RCC 7860 (cell line): Measurements from ENCODE around the gene NAALADL2.
"Not testable (repeated sequence)": the region's sequence is repeated elsewhere in the genome, so short reads cannot be mapped to it uniquely, and the experiment has no call there.

Experiments
- DNase-seq: peaks from one replicate; pipeline ENCODE4 v3.0.0-alpha.2; 2015; ENCODE audit warnings: low spot score
- FAIRE-seq: peaks from 2 replicates; lab custom pipeline; 2012; peaks lifted over from hg19 to GRCh38; lab: Jason Lieb, UNC

NAALADL2 gene

DNA sequence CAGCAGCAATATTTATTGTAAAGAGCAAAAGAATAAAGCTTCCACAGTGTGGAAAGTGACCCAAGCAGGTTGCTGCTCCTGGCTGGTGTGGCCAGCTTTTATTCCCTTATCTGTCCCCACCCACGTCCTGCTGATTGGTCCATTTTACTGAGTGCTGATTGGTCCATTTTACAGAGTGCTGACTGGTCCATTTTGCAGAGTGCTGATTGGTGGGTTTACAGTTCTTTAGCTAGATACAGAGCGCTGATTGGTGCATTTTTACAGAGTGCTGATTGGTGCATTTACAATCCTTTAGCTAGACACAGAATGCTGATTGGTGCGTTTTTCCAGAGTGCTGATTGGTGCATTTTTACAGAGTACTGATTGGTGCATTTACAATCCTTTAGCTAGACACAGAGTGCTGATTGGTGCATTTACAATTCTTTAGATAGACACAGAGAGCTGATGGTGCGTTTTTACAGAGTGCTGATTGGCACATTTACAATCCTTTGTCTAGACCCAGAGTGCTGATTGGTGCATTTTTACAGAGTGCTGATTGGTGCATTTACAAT is 601.8 kb downstream of the NAALADL2 start:
- DNase-seq, FAIRE-seq: not testable (repeated sequence)

DNA sequence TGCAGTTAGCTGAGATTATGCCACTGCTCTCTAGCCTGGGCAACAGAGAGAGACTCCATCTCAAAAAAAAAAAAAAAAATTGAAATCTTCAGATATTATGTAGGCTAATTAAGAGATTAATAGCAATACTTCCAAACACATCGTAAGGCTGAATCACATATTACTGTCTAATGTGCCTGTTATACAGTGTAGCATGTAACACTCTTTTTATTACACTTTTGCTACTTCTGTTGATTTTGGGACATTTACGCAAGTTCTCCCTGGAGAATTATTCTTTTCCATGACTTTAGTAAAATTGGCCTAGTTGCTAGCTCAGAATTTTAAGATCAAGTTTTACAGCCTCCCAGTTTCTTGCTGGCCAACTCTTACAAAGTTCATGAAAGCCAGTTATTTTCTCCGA is 605.2 kb downstream of the NAALADL2 start:
- FAIRE-seq (no peak), DNase-seq (no peak)

DNA sequence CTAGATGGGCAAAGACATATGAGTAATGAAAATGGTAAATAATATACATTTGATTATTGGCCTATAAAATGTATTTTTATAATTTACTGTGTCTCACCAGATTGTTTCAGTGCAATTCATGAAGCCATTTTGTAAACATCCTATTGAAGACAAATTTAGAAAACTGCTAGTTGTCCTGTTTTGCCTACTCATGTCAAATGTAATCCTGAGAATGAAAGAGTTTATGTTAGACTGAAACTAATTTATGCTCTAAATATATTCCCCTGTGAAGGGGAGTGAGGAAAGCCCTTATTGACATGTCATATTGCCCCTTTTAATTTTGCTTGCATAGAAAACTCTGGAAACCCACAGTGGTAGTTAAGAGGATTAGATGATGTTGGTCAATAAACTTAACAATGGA is 610.0 kb downstream of the NAALADL2 start:
- no peak for FAIRE-seq
- DNase-seq, result no peak

DNA sequence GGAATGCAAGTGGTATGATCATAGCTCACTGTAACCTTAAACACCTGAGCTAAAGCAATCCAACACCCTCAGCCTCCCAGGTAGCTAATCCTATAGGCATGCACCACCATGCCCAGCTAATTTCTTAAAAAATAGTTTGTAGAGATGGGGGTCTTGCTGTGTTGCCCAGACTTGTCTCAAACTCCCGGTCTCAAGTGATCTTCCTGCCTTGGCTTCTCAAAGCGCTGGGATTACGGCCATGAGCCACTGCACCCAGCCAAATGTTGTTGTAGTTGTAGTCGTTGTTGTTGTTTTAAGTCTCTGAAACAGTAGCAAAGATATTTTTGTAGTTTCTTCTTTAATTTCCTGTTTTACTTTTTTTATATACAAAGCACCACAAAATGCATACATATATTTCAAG is 616.6 kb downstream of the NAALADL2 start:
- no peak for FAIRE-seq

DNA sequence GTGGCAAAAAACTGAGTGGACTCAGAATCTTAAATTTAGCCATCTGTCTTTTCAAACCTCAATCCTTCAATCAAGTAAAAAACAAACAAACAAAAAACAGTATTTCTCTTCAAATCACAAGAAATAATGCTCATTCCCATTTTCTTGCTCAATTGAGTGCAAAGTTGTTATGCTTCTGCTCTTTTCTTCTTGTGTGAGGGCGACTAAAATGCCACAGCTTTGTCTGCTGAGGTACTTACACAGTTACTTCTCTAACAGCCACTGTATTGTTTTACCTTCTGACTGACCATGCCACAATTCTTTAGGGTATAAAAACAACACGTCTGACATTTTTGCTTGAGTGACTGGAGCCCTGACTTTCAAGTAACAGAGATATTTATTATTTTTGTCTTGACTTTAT is 617.4 kb downstream of the NAALADL2 start:
- DNase-seq (no peak), FAIRE-seq (no peak)

More for the DNA sequence above, 616.6 kb downstream of the NAALADL2 start:
- DNase-seq, result no peak

DNA sequence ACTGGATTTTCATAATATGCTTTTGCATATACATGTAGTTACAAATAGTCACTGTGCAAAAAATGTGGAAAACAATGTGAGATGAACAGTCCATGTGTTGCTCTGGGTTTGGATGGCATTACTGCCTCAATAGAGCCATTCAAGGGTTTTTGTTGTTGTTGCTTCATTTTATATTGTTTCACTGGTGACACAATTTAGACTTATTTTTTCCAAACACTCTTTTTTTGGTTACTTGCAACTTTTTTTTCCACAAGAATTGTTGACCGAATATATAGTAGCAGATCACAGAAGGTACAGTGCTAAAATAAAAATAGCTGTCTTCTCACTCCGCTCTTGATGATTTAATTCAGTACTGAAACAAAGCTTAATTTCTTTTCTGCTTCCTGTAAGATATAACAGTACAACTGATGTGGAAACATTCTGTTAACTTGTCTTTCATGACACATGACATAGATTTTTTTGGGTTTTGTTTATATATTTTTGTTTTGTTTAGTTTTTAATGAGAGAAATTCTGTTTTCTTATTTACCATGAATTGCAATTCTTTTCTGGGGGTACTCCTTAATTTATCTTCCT is 618.6 kb downstream of the NAALADL2 start:
- DNase-seq (no peak), FAIRE-seq (no peak)

DNA sequence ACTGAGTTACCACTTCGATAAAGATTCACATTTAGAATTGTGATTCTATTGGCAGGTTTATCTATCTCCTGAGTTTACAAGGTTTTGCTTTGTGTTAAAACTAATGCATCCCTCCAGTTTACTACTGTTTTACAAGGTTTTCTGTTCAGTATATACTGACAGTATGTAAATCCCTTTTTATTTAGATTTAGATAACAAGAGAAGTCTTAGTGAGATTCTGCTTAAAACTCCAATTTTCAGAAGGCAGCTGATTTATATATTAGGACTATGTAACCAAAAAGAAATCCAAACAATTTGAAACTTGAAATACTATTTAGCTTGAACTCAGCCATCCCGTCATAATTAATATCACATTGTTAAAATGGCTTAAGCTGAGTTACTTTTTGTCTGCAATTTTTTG is 619.2 kb downstream of the NAALADL2 start:
- FAIRE-seq, result no peak
- no peak for DNase-seq

DNA sequence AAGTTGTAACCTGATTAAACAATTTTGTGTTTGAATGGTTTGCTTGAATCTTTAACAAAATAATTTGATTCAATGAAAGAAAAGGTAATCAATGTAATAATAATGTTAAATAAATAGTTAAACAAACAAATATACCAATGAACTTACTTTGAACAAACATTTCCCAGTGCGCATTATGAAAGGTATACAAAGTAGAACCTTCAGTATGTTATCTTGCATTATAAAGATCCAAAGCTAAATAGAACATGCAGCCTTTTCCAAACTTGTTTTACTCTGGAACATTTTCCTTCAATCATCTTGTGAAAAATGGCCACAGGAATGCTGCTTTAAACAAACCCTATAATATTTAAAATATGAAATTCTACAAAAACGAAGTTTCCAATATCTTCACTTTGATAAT is 620.0 kb downstream of the NAALADL2 start:
- DNase-seq (no peak), FAIRE-seq (no peak)

DNA sequence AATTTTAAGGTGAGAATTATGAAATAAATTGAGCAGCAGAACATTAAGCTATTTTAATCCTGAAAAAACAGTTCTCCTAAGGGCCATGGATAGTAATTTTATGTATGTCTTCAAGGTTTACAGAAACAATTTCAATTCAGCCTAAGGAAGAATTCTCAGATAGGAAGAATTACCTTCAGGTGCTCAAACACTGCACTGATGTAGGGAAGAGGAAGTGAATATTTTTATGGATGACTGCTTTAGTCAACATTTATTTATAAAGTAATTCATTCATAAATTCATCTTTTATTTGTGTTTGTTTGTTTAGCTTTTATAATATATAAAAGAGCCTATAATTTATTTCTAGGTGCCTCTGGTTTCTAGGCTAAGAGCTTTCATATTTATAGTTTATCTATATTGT is 620.7 kb downstream of the NAALADL2 start:
- FAIRE-seq, result no peak

DNA sequence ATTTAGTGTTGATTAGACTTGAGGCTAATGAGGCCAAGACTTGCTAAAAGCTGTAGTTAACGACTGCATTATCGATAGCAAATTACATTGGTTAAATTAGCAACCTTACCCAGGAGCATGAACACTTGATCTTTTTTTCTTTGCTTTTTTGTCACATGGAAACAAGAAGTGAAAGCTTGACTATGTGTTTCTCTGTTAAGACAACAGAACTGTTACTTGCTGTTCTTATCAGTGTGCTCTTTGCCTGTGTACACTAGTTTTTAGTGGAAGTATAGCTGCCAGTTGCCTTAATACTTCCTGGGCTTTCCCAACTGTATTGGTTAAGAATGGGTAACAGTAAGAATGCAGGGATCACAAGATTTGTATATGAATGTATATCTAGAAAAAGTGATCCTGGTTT is 625.5 kb downstream of the NAALADL2 start:
- FAIRE-seq (no peak), DNase-seq (no peak)

More for the DNA sequence above, 620.7 kb downstream of the NAALADL2 start:
- no peak for DNase-seq

DNA sequence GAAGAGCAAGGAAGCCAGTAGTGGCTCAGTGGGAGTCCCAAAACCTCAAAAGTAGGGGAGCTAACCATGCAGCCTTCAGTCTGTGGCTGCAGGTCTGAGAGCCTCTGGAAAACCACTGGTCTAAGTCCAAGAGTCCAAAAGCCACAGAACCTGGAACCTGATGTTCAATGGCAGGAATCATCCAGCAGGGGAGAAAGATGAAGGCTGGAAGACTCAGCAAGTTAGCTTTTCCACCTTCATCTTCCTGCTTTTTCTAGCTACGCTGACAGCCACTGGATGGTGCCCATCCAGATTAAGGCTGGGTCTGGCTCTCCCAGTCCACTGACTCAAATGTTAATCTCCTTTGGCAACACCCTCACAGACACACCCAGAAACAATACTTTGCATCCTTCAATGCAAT is 626.3 kb downstream of the NAALADL2 start:
- DNase-seq (no peak), FAIRE-seq (no peak)

DNA sequence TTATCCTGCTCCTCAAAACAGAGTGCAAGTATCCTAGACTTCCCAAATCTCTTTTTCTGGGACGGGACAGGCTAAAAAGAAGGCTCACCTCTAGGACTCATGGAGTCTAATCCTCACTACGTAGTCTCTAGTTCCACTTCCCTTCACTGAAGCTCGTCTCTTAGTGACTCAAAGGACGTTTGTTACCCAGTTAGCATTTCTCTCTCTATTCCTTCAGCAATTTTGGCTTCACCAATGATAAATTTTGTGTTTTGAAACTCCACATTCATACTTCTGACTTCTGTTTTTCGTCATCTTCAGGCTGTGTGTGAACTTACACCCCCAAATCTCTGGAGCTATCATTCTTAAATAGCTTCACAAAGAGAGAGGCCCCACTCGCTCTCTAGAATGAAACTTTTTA is 627.1 kb downstream of the NAALADL2 start:
- no peak for DNase-seq
- no peak for FAIRE-seq

DNA sequence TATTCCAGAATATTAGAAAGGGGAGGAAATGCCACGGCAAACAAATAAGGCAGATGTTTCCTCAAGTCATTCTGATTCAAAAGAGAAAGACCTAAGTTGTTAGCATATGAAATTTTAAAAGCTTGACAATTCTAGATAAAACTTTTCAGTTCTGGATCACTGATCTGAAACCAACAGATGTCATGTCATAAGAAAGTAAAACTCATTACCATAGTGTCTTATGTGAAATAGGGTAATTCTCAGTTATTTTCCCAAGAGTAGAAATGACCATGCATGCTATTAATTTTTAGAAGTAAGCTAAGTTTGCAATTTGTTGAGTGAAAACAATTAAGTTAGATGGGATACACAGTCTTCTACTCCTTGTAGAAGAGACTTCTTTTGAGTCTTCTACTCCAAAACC is 630.3 kb downstream of the NAALADL2 start:
- FAIRE-seq (peak; percentile 30), DNase-seq (no peak)

DNA sequence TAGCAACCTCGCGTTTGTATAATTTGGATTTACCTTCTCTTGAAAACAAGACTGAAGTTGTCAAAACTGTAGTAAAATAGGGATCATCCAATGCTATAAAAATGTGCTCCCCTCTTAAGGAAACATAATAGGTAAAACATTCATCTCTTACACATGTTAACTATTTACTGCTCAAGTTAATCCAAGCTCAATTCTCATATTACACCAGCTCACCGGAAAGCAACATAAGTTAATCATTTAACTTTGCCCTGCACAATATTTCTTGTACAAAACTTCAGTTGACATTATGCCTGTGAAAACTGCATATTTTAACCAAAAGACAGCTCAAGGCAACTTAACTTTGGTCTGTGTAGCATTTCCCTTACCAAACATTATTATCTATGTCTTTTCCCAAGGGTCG is 634.2 kb downstream of the NAALADL2 start:
- DNase-seq, result peak; percentile 41
- peak; percentile 85 for FAIRE-seq

DNA sequence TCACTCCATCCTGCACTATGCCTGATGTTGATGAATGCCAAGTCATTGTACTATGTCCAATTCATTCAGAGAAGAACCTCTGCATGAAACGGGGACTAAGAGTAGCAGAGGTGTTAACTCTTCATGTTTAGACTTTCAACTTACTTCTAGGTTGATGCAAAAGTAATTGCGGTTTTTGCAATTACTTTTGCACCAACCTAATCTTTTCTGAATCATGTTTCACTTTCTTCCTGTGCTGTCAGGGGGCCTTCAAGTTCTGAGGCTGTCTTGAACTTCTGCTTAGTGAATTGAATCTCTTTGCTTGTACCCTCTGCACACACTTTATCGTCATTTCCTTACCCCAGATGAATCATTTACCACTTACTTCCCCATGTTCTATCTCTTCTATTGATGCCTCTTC is 636.2 kb downstream of the NAALADL2 start:
- no peak for DNase-seq
- FAIRE-seq, result no peak

DNA sequence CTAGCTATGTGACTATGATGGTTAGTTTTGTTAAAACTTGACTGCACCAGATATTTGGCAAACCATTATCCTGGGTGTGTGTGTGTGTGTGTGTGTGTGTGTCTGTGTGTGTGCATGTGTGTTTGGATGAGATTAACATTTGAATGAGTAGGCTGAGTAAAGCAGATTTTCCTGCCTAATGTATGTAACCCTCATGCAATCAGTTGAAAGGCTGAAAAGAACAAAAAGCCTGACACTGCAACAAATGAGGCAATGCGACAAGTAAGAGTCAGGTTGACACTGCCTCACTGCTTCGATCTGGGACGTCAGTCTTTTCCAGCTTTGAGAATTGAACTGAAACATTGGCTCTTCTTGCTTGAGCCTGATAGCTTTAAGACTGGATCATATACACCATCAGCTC is 643.0 kb downstream of the NAALADL2 start:
- DNase-seq, result no peak
- no peak for FAIRE-seq

DNA sequence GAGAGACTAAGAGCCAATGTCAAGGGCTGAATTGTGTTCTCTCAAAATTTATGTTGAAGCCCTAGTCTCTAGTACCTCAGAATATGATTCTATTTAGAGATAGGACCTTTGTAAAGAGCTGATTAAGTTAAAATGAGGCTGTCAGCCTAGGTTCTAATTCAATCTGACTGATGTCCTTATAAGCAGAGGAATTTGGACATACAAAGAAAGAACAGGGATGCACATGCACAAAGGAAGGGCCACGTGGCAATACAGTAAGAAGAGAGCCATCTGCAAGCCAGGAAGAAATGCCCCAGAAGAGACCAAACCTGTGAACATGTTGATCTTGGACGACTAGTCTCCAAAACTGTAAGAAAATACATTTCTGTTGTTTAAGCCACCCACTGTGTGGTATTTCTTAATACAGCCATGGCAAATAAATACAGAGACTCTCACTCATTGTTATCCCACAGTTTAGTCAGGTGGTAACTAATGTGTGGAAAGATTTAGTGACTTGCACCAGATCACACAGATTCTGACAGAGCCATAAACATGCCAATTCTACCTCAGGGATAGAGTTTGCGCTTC is 652.2 kb downstream of the NAALADL2 start:
- DNase-seq (no peak), FAIRE-seq (no peak)

DNA sequence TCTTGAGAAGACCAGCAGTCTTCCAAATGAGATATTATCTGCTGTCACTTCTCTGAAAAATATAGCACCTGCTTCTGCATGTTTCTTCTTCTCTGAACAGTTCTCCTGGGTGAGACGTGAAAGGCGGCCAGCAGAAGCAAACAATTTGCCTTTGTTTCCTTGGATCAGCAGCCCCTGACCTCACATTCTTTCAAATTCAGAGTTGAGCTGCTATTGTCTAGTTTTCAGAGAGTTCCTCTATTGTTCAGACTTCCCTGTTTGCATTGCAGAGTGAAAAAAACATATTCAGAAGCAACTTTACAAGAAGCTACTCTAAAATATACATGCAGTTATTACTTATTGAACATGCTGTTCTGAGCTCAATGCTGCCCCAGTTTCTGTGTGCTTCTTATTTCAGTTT is 653.6 kb downstream of the NAALADL2 start:
- FAIRE-seq (no peak), DNase-seq (no peak)

DNA sequence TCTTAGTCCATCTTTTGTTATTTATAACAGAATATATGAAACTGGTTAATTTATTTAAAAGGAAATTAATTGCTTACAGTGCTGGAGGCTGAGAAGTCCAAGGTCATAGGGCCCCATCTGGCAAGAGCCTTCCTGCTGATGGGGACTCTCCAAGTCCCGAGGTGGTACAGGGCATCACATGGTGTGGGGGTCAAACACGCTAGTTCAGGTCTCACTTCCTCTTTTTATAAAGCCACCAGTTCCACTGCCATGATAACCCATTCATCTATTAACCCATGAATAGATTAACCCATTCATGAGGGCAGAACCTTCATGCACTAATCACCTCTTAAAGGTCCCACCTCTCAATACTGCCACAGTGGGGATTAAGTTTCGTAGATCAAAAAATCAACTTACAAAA is 659.3 kb downstream of the NAALADL2 start:
- FAIRE-seq (no peak), DNase-seq (no peak)

DNA sequence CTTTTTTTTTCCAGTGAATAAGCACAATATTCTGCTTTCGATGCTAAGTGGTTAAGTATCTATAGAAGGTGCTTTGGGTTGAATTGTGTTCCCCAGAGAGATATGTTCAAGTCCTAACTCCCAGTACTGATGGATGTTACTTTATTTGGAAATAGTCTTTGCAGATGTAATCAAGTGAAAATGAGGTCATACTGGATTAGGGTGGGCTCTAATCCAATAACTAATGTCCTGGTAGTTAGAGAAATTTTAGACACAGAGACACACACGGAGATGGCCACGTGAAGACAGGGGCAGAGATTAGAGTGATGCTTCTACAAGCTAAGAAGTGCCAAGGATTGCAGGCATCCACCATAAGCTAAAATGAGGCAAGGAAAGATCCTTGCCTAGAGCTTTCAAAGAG is 662.3 kb downstream of the NAALADL2 start:
- no peak for FAIRE-seq
- no peak for DNase-seq

DNA sequence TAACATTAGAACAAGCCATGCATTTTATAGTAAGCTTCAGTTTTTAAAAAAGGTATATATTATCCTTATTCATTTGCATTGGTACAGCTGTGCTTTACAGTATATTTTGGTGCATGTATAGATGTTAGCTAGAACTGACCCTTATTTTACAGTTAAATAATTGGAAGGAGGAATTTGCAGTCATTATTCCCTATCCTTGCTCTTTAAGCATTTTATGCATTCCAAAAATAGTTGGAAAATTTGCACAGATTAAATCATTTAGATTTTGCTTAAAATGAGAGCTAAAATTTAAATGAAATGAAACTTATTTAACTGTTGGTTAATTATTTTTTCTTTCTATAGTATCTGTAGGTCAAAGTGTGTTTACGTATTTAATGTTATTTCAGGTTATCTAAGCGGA is 667.1 kb downstream of the NAALADL2 start:
- DNase-seq (no peak), FAIRE-seq (no peak)

DNA sequence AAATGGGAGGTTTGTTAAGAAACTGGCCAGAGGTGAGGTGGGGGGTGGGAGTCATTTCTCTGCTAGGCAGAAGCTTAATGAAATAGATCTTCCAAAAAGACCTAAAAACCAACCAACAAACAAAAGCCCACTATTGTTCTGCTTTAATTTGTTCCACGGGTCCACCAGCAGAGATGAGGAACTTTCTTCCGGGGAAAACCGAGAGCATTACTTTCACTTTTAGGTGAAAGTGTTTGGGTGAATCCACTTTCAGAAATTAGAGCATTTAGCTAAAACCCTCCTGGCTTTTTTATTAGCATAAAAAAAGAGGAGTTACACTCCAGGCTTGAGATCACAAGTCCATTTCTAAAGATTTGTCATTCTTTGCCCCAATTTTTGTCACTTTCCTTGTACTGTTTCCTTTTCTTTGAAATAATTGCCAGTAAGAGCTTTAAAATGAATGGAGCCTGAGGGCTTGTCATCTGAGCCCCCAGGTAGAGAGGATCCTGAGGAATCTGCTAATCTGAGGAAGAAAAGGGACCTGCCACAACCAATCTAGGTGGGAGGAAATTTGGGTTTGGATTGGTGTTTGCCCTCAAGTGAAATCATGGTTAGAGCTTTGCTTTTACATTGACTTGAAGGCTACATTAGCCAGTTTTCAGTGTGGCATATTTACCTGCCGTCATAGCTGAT is 667.6 kb downstream of the NAALADL2 start:
- no peak for DNase-seq
- FAIRE-seq, result no peak
